GM12892 (cell line): Measurements from ENCODE around the gene HIVEP3.

Source experiments
- DNase-seq: peaks from one replicate; pipeline ENCODE4 v3.0.0; 2011; ENCODE audit not compliant: insufficient read length
- FAIRE-seq: peaks from 2 replicates; lab custom pipeline; 2011; peaks lifted over from hg19 to GRCh38; lab: Jason Lieb, UNC
- POLR2A ChIP-seq: IDR thresholded peaks from 2 replicates; pipeline ENCODE4 v1.6.1; 2011; ENCODE audit warnings: low read depth, low read length, control low read depth
- POLR2AphosphoS5 ChIP-seq: IDR thresholded peaks from 2 replicates; pipeline ENCODE4 v1.6.1; 2011; ENCODE audit warnings: low read depth, low read length, control low read depth
- TAF1 ChIP-seq: IDR thresholded peaks from 2 replicates; pipeline ENCODE4 v1.6.1; 2011; ENCODE audit warnings: low read depth, mild to moderate bottlenecking, control low read depth, low read length, borderline replicate concordance

Gene HIVEP3

GRCh38 chr1:41767534-41768525 is 150.9 kb downstream of the HIVEP3 start:
- FAIRE-seq, result no peak
- DNase-seq, result no peak
- TF ChIP-seq POLR2AphosphoS5 (no peak), TAF1 (no peak), POLR2A (no peak)

GRCh38 chr1:41766546-41766945 is 152.2 kb downstream of the HIVEP3 start:
- DNase-seq, result no peak
- TF ChIP-seq POLR2AphosphoS5 (no peak), POLR2A (no peak), TAF1 (no peak)
- no peak for FAIRE-seq

GRCh38 chr1:41766041-41766440 is 152.7 kb downstream of the HIVEP3 start:
- TF ChIP-seq POLR2AphosphoS5 (no peak), TAF1 (no peak), POLR2A (no peak)
- DNase-seq, result no peak
- FAIRE-seq, result no peak

- TF ChIP-seq POLR2A, result no peak
- TF ChIP-seq POLR2AphosphoS5, result no peak
- TF ChIP-seq TAF1, result no peak
- FAIRE-seq, result peak; percentile 82
- no peak for DNase-seq
Measured at GRCh38 chr1:41765152-41765551, 153.6 kb downstream of the HIVEP3 start.

- FAIRE-seq, result peak; percentile 86
- TF ChIP-seq TAF1, result no peak
- DNase-seq, result no peak
Measured at GRCh38 chr1:41764656-41765055, 154.1 kb downstream of the HIVEP3 start.

GRCh38 chr1:41762777-41763176 is 155.9 kb downstream of the HIVEP3 start:
- DNase-seq, result no peak
- FAIRE-seq, result no peak
- TF ChIP-seq POLR2A (no peak), POLR2AphosphoS5 (no peak)

GRCh38 chr1:41762251-41762650 is 156.5 kb downstream of the HIVEP3 start:
- FAIRE-seq, result no peak
- DNase-seq, result no peak
- TF ChIP-seq POLR2AphosphoS5 (no peak), TAF1 (no peak), POLR2A (no peak)

- FAIRE-seq (peak; percentile 36), DNase-seq (no peak)
- TF ChIP-seq POLR2A (no peak), TAF1 (no peak), POLR2AphosphoS5 (no peak)
Measured at GRCh38 chr1:41758904-41759548, 159.7 kb downstream of the HIVEP3 start.

GRCh38 chr1:41758500-41758899 is 160.2 kb downstream of the HIVEP3 start:
- FAIRE-seq (no peak), DNase-seq (no peak)
- TF ChIP-seq POLR2AphosphoS5, result no peak

GRCh38 chr1:41754540-41754939 is 164.2 kb downstream of the HIVEP3 start:
- DNase-seq, result no peak
- FAIRE-seq, result no peak
- TF ChIP-seq POLR2A (no peak), POLR2AphosphoS5 (no peak), TAF1 (no peak)

GRCh38 chr1:41752514-41753170 is 166.1 kb downstream of the HIVEP3 start:
- FAIRE-seq, result peak; percentile 78
- TF ChIP-seq TAF1 (no peak), POLR2AphosphoS5 (no peak), POLR2A (no peak)
- DNase-seq, result no peak
